ENCODE measurements around the gene SEC22C. TPM values are rescaled to one million over a fixed set of nuclear protein-coding genes. Genes with fewer than 3 reads are reported as not detected.
A peak's percentile ranks its signal among the peaks of the same experiment; 100 is the strongest.

Gene SEC22C
- total RNA-seq, 5 donors from 2014 or later (not counting 1 experiment from before 2014, with no cell fraction given), result 50.1 to 71.2 (median 53.6) TPM

DNA sequence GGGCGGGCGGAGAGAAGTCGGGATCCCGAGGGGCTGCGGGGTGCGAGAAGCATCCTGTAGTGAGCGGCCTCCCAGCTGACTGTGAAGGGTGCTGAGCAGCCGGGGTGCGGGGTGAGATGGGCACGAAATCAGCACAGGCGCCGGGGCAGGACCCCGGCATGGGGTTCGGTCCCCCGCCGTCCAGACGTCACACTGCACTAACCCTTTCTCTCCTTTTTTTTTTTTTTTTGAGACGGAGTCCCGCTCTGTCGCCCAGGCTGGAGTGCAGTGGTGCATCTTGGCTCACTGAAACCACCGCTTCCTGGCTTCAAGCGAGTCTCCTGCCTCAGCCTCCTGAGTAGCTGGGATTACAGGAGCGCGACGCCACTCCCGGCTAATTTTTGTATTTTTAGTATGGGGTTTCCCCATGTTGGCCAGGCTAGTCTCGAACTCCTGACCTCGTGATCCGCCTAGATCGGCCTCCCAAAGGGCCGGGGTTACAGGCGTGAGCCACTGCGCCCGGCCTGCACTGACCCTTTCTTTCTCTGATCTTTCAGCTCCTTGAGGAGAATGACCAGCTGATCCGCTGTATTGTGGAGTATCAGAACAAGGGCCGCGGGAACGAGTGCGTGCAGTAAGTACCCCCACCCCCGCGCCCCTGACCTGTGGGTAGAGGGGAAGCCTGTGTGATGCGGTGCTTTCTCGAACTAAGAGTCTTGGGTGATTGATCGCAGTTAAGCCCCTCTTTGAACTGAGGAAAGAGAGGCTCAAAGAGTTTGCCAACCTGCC is 9.4 kb upstream of the SEC22C start:
- Mint-ChIP-seq H3K27me3 (no peaks in the 10 kb centered on the region), H3K4me1 (peaks cover 16 to 43% (median 38%) of the 10 kb centered on the region in 3 donors), H3K36me3 (peaks cover 23% of the 10 kb centered on the region), H3K9me3 (no peaks in the 10 kb centered on the region), H3K27ac (peak overlapping the region; percentile 85 to 99), H3K4me3 (peak overlapping the region; percentile 84 to 99 (median 94))
- Histone ChIP-seq H3K4me3 (ENCODE audit: control insufficient read depth in 1 of 2, extremely low read depth in 1 of 2, low read length in 1 of 2) (peak overlapping the region; percentile 65 to 75), H3K36me3 (ENCODE audit: control insufficient read depth in 2 of 2, extremely low read depth in 1 of 2, insufficient read depth in 1 of 2, low read length in 1 of 2) (peaks cover 1 to 18% of the 10 kb centered on the region in 2 donors), H3K27ac (ENCODE audit: low read length) (peak overlapping the region; percentile 59), H3K4me1 (ENCODE audit: control insufficient read depth in 1 of 2, extremely low read depth in 1 of 2, insufficient read depth in 2 of 2, low read length in 2 of 2) (peaks cover 12 to 21% of the 10 kb centered on the region in 2 experiments), H3K9me3 (no peaks in the 10 kb centered on the region), H3K27me3 (replicated peaks in 1 of 2; ENCODE audit: control insufficient read depth in 2 of 2, extremely low read depth in 1 of 2, insufficient read depth in 2 of 2, low read length in 1 of 2) (no peaks in the 10 kb centered on the region)
- WGBS (ENCODE audit: insufficient coverage), result 9% methylated on average over 32 of the region's 44 CpGs
- CTCF ChIA-PET, result interaction anchor here (0.6 to 1.8 kb wide), 11 partner anchors 8 to 634 kb away, joined by 3 to 16 read pairs (median 4); partner anchors contain the start of genes NKTR (in 1 of the 2), SEC22C (in 1 of the 2) and VIPR1 (in 1 of the 2)
- ATAC-seq (replicated peaks in 1 of 4), result peak in 1 of 4 experiments; percentile 34
- DNase-seq, result no peak
- POLR2A ChIA-PET, result interaction anchor here (0.5 to 2.5 kb wide), 12 partner anchors 10 to 371 kb away, joined by 3 to 21 read pairs (median 4); partner anchors contain the start of genes NKTR (in 1 of the 2), SEC22C (in 1 of the 2) and VIPR1 (in 1 of the 2)

GRCh38 chr3:42589382-42590109 is 7.8 kb upstream of the SEC22C start:
- Mint-ChIP-seq H3K27ac (peak overlapping the region; percentile 96 to 99), H3K4me1 (peaks cover 16 to 41% (median 38%) of the 10 kb centered on the region in 3 donors), H3K27me3 (no peaks in the 10 kb centered on the region), H3K36me3 (peaks cover 17% of the 10 kb centered on the region), H3K4me3 (peak overlapping the region; percentile 84 to 99 (median 94)), H3K9me3 (no peaks in the 10 kb centered on the region)
- CTCF ChIA-PET, result interaction anchor here in 1 of 2 donors (1.4 to 1.8 kb wide), 2 partner anchors 8 to 24 kb away, joined by 4 to 16 read pairs; partner anchors contain the start of gene SEC22C
- Histone ChIP-seq H3K36me3 (ENCODE audit: control insufficient read depth in 2 of 2, extremely low read depth in 1 of 2, insufficient read depth in 1 of 2, low read length in 1 of 2) (peaks cover 0 to 9% of the 10 kb centered on the region in 2 donors), H3K9me3 (no peaks in the 10 kb centered on the region), H3K27me3 (replicated peaks in 1 of 2; ENCODE audit: control insufficient read depth in 2 of 2, extremely low read depth in 1 of 2, insufficient read depth in 2 of 2, low read length in 1 of 2) (no peaks in the 10 kb centered on the region), H3K4me3 (ENCODE audit: control insufficient read depth in 1 of 2, extremely low read depth in 1 of 2, low read length in 1 of 2) (peak overlapping the region in 1 of 2 donors; percentile 65), H3K4me1 (ENCODE audit: control insufficient read depth in 1 of 2, extremely low read depth in 1 of 2, insufficient read depth in 2 of 2, low read length in 2 of 2) (peaks cover 12 to 21% of the 10 kb centered on the region in 2 experiments), H3K27ac (ENCODE audit: low read length) (peak overlapping the region; percentile 73)
- 95% methylated on average over 11 of the region's 20 CpGs for whole genome bisulfite sequencing (ENCODE audit: insufficient coverage)
- no peak for ATAC-seq (replicated peaks in 1 of 4)
- peak in 1 of 35 experiments; percentile 16 for DNase-seq
- POLR2A ChIA-PET, result interaction anchor here (0.6 to 2.5 kb wide), 8 partner anchors 8 to 87 kb away, joined by 3 to 18 read pairs (median 4); partner anchors contain the start of genes NKTR (in 1 of the 2), SEC22C (in 1 of the 2) and VIPR1 (in 1 of the 2)

DNA sequence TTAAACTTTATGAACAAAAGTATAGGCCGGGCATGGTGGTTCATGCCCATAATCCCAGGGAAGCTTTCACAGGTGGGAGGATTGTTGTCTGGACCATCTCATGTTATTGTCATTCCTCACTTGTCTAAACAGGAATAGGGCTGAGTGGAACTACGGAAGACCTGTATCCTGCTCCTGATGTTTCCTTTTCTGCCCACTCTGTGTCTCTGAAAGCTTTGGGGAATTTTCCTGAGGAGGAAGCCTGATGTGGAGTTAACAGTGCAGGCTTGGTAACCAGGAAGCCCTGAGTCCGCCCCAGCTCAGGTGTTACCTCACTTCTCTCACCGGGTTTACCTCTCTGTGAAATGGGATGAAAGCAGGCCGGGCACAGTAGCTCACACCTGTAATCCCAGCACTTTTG is 6.9 kb upstream of the SEC22C start:
- ATAC-seq (replicated peaks in 1 of 4) (no peak), DNase-seq (no peak)
- Mint-ChIP-seq H3K4me1 (peaks cover 9 to 33% (median 29%) of the 10 kb centered on the region in 3 donors), H3K4me3 (no peak overlapping the region), H3K27me3 (no peaks in the 10 kb centered on the region), H3K27ac (no peak overlapping the region), H3K9me3 (no peaks in the 10 kb centered on the region), H3K36me3 (peaks cover 9% of the 10 kb centered on the region)
- peaks cover 12 to 21% of the 10 kb centered on the region in 2 experiments for H3K4me1 ChIP-seq (ENCODE audit: control insufficient read depth in 1 of 2, extremely low read depth in 1 of 2, insufficient read depth in 2 of 2, low read length in 2 of 2)
- no peaks in the 10 kb centered on the region for H3K9me3 ChIP-seq
- ChIA-PET POLR2A (interaction anchor here in 1 of 2 donors (0.7 to 1.0 kb wide), 2 partner anchors 12 to 64 kb away, joined by 3 to 4 read pairs; partner anchors contain the start of gene NKTR), CTCF (no interaction called here)
- no peak overlapping the region for H3K4me3 ChIP-seq (ENCODE audit: control insufficient read depth in 1 of 2, extremely low read depth in 1 of 2, low read length in 1 of 2)
- H3K27me3 ChIP-seq (replicated peaks in 1 of 2; ENCODE audit: control insufficient read depth in 2 of 2, extremely low read depth in 1 of 2, insufficient read depth in 2 of 2, low read length in 1 of 2), result no peaks in the 10 kb centered on the region
- 91% methylated on average over 3 of the region's 5 CpGs for WGBS (ENCODE audit: insufficient coverage)
- no peak overlapping the region for H3K27ac ChIP-seq (ENCODE audit: low read length)
- H3K36me3 ChIP-seq (ENCODE audit: control insufficient read depth in 2 of 2, extremely low read depth in 1 of 2, insufficient read depth in 1 of 2, low read length in 1 of 2), result peaks cover 0 to 5% of the 10 kb centered on the region in 2 donors

GRCh38 chr3:42582474-42583070 is 805 bp upstream of the SEC22C start:
- H3K36me3 ChIP-seq (ENCODE audit: control insufficient read depth in 2 of 2, extremely low read depth in 1 of 2, insufficient read depth in 1 of 2, low read length in 1 of 2), result peaks cover 0 to 3% of the 10 kb centered on the region in 2 donors

GRCh38 chr3:42581400-42581708 is 413 bp downstream of the SEC22C start:
- Histone ChIP-seq H3K4me3 (ENCODE audit: control insufficient read depth in 1 of 2, extremely low read depth in 1 of 2, low read length in 1 of 2) (peak overlapping the region; percentile 48 to 83), H3K27ac (ENCODE audit: low read length) (peak overlapping the region; percentile 93), H3K4me1 (ENCODE audit: control insufficient read depth in 1 of 2, extremely low read depth in 1 of 2, insufficient read depth in 2 of 2, low read length in 2 of 2) (peaks cover 15 to 19% of the 10 kb centered on the region in 2 experiments), H3K27me3 (replicated peaks in 1 of 2; ENCODE audit: control insufficient read depth in 2 of 2, extremely low read depth in 1 of 2, insufficient read depth in 2 of 2, low read length in 1 of 2) (no peaks in the 10 kb centered on the region), H3K36me3 (ENCODE audit: control insufficient read depth in 2 of 2, extremely low read depth in 1 of 2, insufficient read depth in 1 of 2, low read length in 1 of 2) (peaks cover 0 to 3% of the 10 kb centered on the region in 2 donors), H3K9me3 (no peaks in the 10 kb centered on the region)
- DNase-seq (no peak), ATAC-seq (replicated peaks in 1 of 4) (no peak)
- Mint-ChIP-seq H3K36me3 (peaks cover 9% of the 10 kb centered on the region), H3K27ac (peak overlapping the region; percentile 76 to 88), H3K9me3 (no peaks in the 10 kb centered on the region), H3K4me1 (peaks cover 52 to 57% (median 54%) of the 10 kb centered on the region in 3 donors), H3K4me3 (peak overlapping the region; percentile 86 to 92 (median 88)), H3K27me3 (no peaks in the 10 kb centered on the region)
- ChIA-PET CTCF (interaction anchor here (1.0 to 3.6 kb wide), 5 partner anchors 9 to 80 kb away, joined by 5 to 17 read pairs (median 12); partner anchors contain the start of genes VIPR1 (in 2 of the 2), NKTR (in 1 of the 2) and SS18L2 (in 1 of the 2)), POLR2A (interaction anchor here (0.7 to 2.2 kb wide), 5 partner anchors 9 to 79 kb away, joined by 3 to 18 read pairs (median 3); partner anchors contain the start of genes NKTR (in 1 of the 2), SS18L2 (in 1 of the 2) and VIPR1 (in 1 of the 2))
- 0% methylated on average over 9 of the region's 11 CpGs for WGBS (ENCODE audit: insufficient coverage)

More at GRCh38 chr3:42582474-42583070, 805 bp upstream of the SEC22C start:
- DNase-seq (no peak), ATAC-seq (replicated peaks in 1 of 4) (no peak)
- Histone ChIP-seq H3K27ac (ENCODE audit: low read length) (peak overlapping the region; percentile 93), H3K27me3 (replicated peaks in 1 of 2; ENCODE audit: control insufficient read depth in 2 of 2, extremely low read depth in 1 of 2, insufficient read depth in 2 of 2, low read length in 1 of 2) (no peaks in the 10 kb centered on the region), H3K9me3 (no peaks in the 10 kb centered on the region), H3K4me1 (ENCODE audit: control insufficient read depth in 1 of 2, extremely low read depth in 1 of 2, insufficient read depth in 2 of 2, low read length in 2 of 2) (peaks cover 15 to 19% of the 10 kb centered on the region in 2 experiments), H3K4me3 (ENCODE audit: control insufficient read depth in 1 of 2, extremely low read depth in 1 of 2, low read length in 1 of 2) (peak overlapping the region; percentile 48 to 83)
- H3K27ac Mint-ChIP-seq, result peak overlapping the region; percentile 91 to 97
- peak overlapping the region; percentile 86 to 92 (median 88) for H3K4me3 Mint-ChIP-seq
- peaks cover 6% of the 10 kb centered on the region for H3K36me3 Mint-ChIP-seq
- ChIA-PET POLR2A (interaction anchor here (0.6 to 2.2 kb wide), 5 partner anchors 8 to 166 kb away, joined by 3 to 18 read pairs (median 9); partner anchors contain the start of genes NKTR (in 1 of the 2) and SS18L2 (in 1 of the 2)), CTCF (interaction anchor here (0.9 to 3.6 kb wide), 12 partner anchors 8 to 188 kb away, joined by 3 to 17 read pairs (median 4); partner anchors contain the start of genes NKTR (in 1 of the 2) and SS18L2 (in 1 of the 2))
- H3K27me3 Mint-ChIP-seq, result no peaks in the 10 kb centered on the region
- H3K9me3 Mint-ChIP-seq, result no peaks in the 10 kb centered on the region
- no CpG with 5 or more reads among the region's 3 CpGs for WGBS (ENCODE audit: insufficient coverage)
- peaks cover 42 to 47% (median 44%) of the 10 kb centered on the region in 3 donors for H3K4me1 Mint-ChIP-seq

Measured in T-cell (primary cell).